Omental fat pad (tissue), 4 donors: ENCODE results near the gene NDST3. TPM values are rescaled to one million over a fixed set of nuclear protein-coding genes. Genes with fewer than 3 reads are reported as not detected.

Experiments
- ATAC-seq: fragments of 150-250 bp; one replicate; pipeline ENCODE4 v1.9.1; 2016; ENCODE audit warnings: mild to moderate bottlenecking, moderate library complexity; ENCODE audit not compliant: low FRiP score
- DNase-seq: peaks from one replicate; pipeline ENCODE4 v3.0.0-alpha.2; 2019; ENCODE audit warnings: low spot score
- CTCF ChIP-seq, 3 donors: fragments of 450-650 bp; IDR thresholded peaks; one replicate each; pipeline ENCODE4 v1.5.1; 2016 to 2017; ENCODE audit warnings: antibody characterized with exemption in 3 of 3, mild to moderate bottlenecking in 3 of 3, moderate library complexity in 2 of 3
- total RNA-seq, 4 donors: library from RNA; depleted of rRNA; stranded (reverse); fragments of >200 nt; gene quantifications; one replicate each; pipeline ENCODE4 v1.1.0, GENCODE V29; 2016

Gene NDST3
- total RNA-seq, 4 donors from 2014 or later: not detected

- TF ChIP-seq CTCF (IDR thresholded peaks at IDR 0.05): no peak
- no peak for DNase-seq
- ATAC-seq: no peak
Observed at GRCh38 chr4:118076958-118077766, 42.9 kb downstream of the NDST3 start.

- ATAC-seq (no peak), DNase-seq (no peak)
- TF ChIP-seq CTCF (IDR thresholded peaks at IDR 0.05): no peak
Observed at GRCh38 chr4:118077767-118078105, 43.5 kb downstream of the NDST3 start.

- no peak for DNase-seq
- TF ChIP-seq CTCF (IDR thresholded peaks at IDR 0.05): no peak
- ATAC-seq: no peak
Observed at GRCh38 chr4:118081434-118081833, 47.1 kb downstream of the NDST3 start.

- DNase-seq (no peak), ATAC-seq (no peak)
- TF ChIP-seq CTCF (IDR thresholded peaks at IDR 0.05): no peak
Observed at GRCh38 chr4:118082182-118082581, 47.9 kb downstream of the NDST3 start.

GRCh38 chr4:118085700-118086099 is 51.4 kb downstream of the NDST3 start:
- TF ChIP-seq CTCF (IDR thresholded peaks at IDR 0.05): no peak
- DNase-seq: no peak
- ATAC-seq: no peak

GRCh38 chr4:118086344-118086743 is 52.1 kb downstream of the NDST3 start:
- TF ChIP-seq CTCF (IDR thresholded peaks at IDR 0.05): no peak
- ATAC-seq: no peak
- DNase-seq: no peak

- ATAC-seq (no peak), DNase-seq (no peak)
- no peak for TF ChIP-seq CTCF (IDR thresholded peaks at IDR 0.05)
Observed at GRCh38 chr4:118087366-118087765, 53.1 kb downstream of the NDST3 start.
